Measurements from ENCODE around the gene HOGA1.

HOGA1 gene

DNA sequence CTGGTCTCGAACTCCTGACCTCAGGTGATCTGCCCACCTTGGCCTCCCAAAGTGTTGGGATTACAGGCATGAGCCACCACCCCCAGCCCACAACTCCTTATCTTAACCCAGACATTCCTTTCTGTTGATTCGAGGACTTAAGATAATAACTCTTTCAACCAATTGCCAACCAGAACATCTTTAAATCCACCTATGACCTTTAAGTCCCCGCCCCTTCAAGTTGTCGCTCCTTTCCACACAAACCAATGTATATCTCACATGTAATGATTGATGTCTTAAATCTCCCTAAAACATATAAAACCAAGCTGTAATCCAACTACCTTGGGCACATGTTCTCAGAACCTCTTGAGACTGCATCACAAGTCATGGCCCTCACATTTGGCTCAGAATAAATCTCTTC, 19.4 kb upstream of the HOGA1 start:
- TF ChIP-seq, protein P1, sequence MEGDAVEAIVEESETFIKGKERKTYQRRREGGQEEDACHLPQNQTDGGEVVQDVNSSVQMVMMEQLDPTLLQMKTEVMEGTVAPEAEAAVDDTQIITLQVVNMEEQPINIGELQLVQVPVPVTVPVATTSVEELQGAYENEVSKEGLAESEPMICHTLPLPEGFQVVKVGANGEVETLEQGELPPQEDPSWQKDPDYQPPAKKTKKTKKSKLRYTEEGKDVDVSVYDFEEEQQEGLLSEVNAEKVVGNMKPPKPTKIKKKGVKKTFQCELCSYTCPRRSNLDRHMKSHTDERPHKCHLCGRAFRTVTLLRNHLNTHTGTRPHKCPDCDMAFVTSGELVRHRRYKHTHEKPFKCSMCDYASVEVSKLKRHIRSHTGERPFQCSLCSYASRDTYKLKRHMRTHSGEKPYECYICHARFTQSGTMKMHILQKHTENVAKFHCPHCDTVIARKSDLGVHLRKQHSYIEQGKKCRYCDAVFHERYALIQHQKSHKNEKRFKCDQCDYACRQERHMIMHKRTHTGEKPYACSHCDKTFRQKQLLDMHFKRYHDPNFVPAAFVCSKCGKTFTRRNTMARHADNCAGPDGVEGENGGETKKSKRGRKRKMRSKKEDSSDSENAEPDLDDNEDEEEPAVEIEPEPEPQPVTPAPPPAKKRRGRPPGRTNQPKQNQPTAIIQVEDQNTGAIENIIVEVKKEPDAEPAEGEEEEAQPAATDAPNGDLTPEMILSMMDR (IDR thresholded peaks at IDR 0.05; ENCODE audit: insufficient read depth, low read length, missing control alignments), result no peak
- ChIA-PET POLR2A (no interaction called here), CTCF (interaction anchor here (12.7 kb wide), 1 partner anchor 12 kb away, joined by 157 read pairs; no protein-coding TSS in a partner anchor)
- H3K4me3 ChIP-seq (ENCODE audit: low read depth, low read length), result no peak overlapping the region
- DNase-seq (ENCODE audit: low read depth, low spot score), result no peak

DNA sequence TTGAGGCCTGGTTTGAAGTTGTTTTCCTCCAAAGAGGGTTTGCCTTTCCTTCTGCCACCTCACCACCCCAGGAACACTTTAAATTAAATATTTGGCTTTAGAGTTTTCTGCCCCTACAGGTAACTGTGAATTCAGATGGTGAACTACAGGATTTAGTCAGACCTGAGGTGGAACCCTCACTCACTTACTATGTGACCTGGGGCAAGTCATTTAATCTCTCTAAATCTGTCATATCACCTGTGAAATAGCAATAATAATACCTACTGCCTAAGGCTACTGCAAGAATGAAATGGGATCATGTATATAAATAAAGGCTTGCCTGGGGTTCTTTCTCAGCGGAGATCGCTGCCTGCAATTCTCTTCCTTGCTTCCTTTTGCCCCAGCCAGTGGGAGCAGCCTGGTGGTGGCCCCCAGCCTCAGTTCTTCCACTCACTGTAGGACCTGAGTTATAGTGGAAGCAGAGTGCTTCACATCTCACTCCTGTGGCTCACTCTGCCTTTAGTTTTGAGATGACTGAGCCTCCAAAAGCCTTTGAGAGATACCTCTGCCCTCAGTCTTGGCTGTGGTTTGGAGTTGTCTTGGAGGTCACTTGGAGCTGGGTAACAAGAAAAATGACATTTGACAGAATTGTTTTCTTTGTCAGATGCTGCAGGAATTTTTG, 17.7 kb upstream of the HOGA1 start:
- ChIA-PET CTCF (interaction anchor here (11.6 to 12.7 kb wide), 2 partner anchors 14 to 47 kb away, joined by 157 to 199 read pairs; no protein-coding TSS in a partner anchor), POLR2A (no interaction called here)
- TF ChIP-seq, protein P1 (IDR thresholded peaks at IDR 0.05; ENCODE audit: insufficient read depth, low read length, missing control alignments), result no peak
- DNase-seq (ENCODE audit: low read depth, low spot score), result no peak
- H3K4me3 ChIP-seq (ENCODE audit: low read depth, low read length), result no peak overlapping the region

DNA sequence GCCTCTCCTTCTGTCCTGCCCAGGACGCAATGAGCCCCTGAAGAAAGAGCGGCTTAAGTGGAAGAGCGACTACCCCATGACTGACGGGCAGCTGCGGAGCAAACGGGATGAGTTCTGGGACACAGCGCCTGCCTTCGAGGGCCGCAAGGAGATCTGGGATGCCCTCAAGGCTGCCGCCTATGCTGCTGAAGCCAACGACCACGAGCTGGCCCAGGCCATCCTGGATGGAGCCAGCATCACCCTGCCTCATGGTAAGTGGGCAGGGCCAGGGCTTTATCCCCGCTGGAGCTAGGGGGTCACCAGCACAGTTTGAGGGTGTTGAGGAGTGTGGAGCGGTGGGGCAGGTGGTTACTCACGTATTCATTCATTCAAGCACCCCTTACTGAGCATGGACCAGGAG, 16.3 kb upstream of the HOGA1 start:
- TF ChIP-seq, protein P1 (IDR thresholded peaks at IDR 0.05; ENCODE audit: insufficient read depth, low read length, missing control alignments), result no peak
- CTCF ChIA-PET, result interaction anchor here (0.8 to 12.7 kb wide), 5 partner anchors 8 to 45 kb away, joined by 3 to 199 read pairs (median 4); no protein-coding TSS in a partner anchor
- no peak for DNase-seq (ENCODE audit: low read depth, low spot score)
- POLR2A ChIA-PET, result no interaction called here
- no peak overlapping the region for H3K4me3 ChIP-seq (ENCODE audit: low read depth, low read length)

DNA sequence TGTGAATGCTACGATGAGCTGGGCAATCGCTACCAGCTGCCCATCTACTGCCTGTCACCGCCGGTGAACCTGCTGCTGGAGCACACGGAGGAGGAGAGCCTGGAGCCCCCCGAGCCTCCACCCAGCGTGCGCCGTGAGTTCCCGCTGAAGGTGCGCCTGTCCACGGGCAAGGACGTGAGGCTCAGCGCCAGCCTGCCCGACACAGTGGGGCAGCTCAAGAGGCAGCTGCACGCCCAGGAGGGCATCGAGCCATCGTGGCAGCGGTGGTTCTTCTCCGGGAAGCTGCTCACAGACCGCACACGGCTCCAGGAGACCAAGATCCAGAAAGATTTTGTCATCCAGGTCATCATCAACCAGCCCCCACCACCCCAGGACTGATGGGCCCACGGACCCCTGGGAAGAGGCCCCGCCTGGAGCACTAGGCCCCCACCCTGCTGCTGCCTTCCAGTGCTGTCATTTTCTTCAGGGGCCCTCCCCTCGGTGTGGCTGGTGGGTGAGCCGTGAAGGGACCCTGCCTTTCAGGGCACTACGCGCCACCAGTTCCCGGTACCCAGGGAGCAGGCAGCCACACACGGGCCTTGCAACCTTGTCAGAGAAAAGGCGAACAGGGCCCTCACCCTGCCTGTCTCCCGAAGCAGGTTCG, 13.9 kb upstream of the HOGA1 start:
- ChIA-PET POLR2A (no interaction called here), CTCF (interaction anchor here (1.2 to 12.7 kb wide), 9 partner anchors 11 to 166 kb away, joined by 3 to 199 read pairs (median 32); partner anchors contain the start of genes C10orf62, HOGA1 and ZFYVE27)
- TF ChIP-seq, protein P1 (IDR thresholded peaks at IDR 0.05; ENCODE audit: insufficient read depth, low read length, missing control alignments), result no peak
- H3K4me3 ChIP-seq (ENCODE audit: low read depth, low read length), result no peak overlapping the region
- no peak for DNase-seq (ENCODE audit: low read depth, low spot score)

DNA sequence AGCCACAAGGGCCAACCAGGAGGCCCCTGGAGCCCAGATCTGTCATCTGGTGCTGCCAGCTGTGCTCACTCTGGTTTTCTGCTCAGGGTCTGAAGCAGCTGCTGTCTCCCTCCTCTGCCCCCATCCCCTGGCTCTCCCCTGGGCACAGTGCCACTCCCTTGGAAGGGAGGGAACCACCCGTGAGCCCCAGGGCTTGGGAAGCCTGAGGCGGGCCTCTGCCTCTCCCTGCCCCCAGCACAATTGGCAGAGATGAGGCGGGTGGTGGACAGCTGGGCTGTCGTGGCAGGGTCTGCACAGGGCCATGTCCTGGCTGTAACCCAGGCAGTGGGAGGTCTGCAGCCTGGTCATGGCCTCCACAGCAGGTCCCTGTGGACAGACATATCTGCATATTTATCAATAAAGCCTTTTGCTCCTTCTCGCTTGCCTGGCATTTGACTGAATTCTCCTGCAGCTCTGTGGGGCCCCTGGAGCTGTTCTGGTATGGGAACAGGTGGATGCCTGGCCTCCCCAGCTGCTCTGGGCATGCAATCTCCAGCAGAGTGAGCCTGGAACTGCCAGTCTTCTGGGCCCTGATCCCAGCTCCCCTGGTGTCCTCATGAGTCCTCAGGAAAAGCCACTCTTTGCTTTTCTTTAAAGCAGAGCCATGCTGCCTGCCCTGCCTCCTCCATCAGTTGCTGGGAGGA, 13.3 kb upstream of the HOGA1 start:
- ChIA-PET CTCF (interaction anchor here (1.3 to 12.7 kb wide), 13 partner anchors 11 to 165 kb away, joined by 3 to 199 read pairs (median 21); partner anchors contain the start of genes C10orf62, HOGA1 and ZFYVE27), POLR2A (interaction anchor here (0.5 kb wide), 1 partner anchor 116 kb away, joined by 3 read pairs; the partner anchor contains the start of gene AVPI1)
- no peak for DNase-seq (ENCODE audit: low read depth, low spot score)
- TF ChIP-seq, protein P1 (IDR thresholded peaks at IDR 0.05; ENCODE audit: insufficient read depth, low read length, missing control alignments), result no peak
- H3K4me3 ChIP-seq (ENCODE audit: low read depth, low read length), result no peak overlapping the region
